Measurements from ENCODE around the gene LRBA. TPM values are rescaled to one million over a fixed set of nuclear protein-coding genes. Genes with fewer than 3 reads are reported as not detected.

LRBA gene
- polyA plus RNA-seq, 2 of the 4 experiments (the other 2 are of a cell fraction) = 10.7 to 25.1 TPM

GRCh38 chr4:150598909-150599308 is 416.2 kb downstream of the LRBA start:
- no peak overlapping the region for H3K4me2 ChIP-seq
- ChIA-PET CTCF (no interaction called here), POLR2A (no interaction called here)
- FAIRE-seq (no peak), DNase-seq (ENCODE audit: low read depth in 1 of 2, low spot score in 1 of 2) (no peak), ATAC-seq (no peak)
- H3K4me1 ChIP-seq = no peaks in the 10 kb centered on the region
- no peaks in the 10 kb centered on the region for H3K9me3 ChIP-seq
- TF ChIP-seq TFCP2L1 (CRISPR knock-in tag; IDR thresholded peaks at IDR 0.05) = no peak
- TF ChIP-seq ZFP36 (IDR thresholded peaks at IDR 0.05; ENCODE audit: borderline replicate concordance, partially characterized antibody) = no peak
- TF ChIP-seq CHD4 (IDR thresholded peaks at IDR 0.05; ENCODE audit: borderline replicate concordance) = no peak
- no peak for TF ChIP-seq POLR2AphosphoS2 (conservative IDR thresholded peaks at IDR 0.05; ENCODE audit: low read length)
- TF ChIP-seq ZSCAN20 (CRISPR knock-in tag; IDR thresholded peaks at IDR 0.05) = no peak
- TF ChIP-seq MYC (IDR thresholded peaks at IDR 0.05; ENCODE audit: borderline replicate concordance, low read length) = no peak
- TF ChIP-seq POLR2A (IDR thresholded peaks at IDR 0.05; ENCODE audit: low read length) = no peak
- 97% methylated on average over 12 of the region's 12 CpGs for WGBS (ENCODE audit: missing lambda C conversion rate)
- no peak overlapping the region for H3K27ac ChIP-seq
- H3K4me3 ChIP-seq = no peak overlapping the region

- Histone ChIP-seq H3K27ac (no peak overlapping the region), H3K4me2 (no peak overlapping the region), H3K4me1 (peaks cover 5% of the 10 kb centered on the region; the same call in 1 of the 3 replicates), H3K4me3 (no peak overlapping the region), H3K9me3 (no peaks in the 10 kb centered on the region)
- ATAC-seq (no peak), FAIRE-seq (no peak), DNase-seq (ENCODE audit: low read depth in 1 of 2, low spot score in 1 of 2) (peak in 1 of 2 experiments; percentile 18)
- TF ChIP-seq BHLHE40 (IDR thresholded peaks at IDR 0.05; ENCODE audit: low read depth, low read length) = no peak
- no peak for TF ChIP-seq ZC3H11A (IDR thresholded peaks at IDR 0.05)
- TF ChIP-seq NFE2L2 (conservative IDR thresholded peaks at IDR 0.05; ENCODE audit: low read length) = no peak
- no peak for TF ChIP-seq MAFK (IDR thresholded peaks at IDR 0.05; ENCODE audit: partially characterized antibody)
- no peak for TF ChIP-seq TP53 (CRISPR knock-in tag; IDR thresholded peaks at IDR 0.05)
- no peak for TF ChIP-seq HES2 (IDR thresholded peaks at IDR 0.05)
- no peak for TF ChIP-seq GATA3 (IDR thresholded peaks at IDR 0.05; ENCODE audit: borderline replicate concordance)
- no peak for TF ChIP-seq ZSCAN20 (CRISPR knock-in tag; IDR thresholded peaks at IDR 0.05)
- TF ChIP-seq RNF2 (IDR thresholded peaks at IDR 0.05; ENCODE audit: borderline replicate concordance, low read depth) = no peak
- TF ChIP-seq SMC3 (IDR thresholded peaks at IDR 0.05) = peak; percentile 23; the same call in 1 of the 3 replicates
- no peak for TF ChIP-seq ESRRA (IDR thresholded peaks at IDR 0.05; ENCODE audit: borderline replicate concordance, low read length)
- TF ChIP-seq RAD21 (conservative IDR thresholded peaks at IDR 0.05 in 1 of 2, IDR thresholded peaks at IDR 0.05 in 1 of 2) = peak; percentile 33 to 39; a peak in 4 of 5 replicates
- TF ChIP-seq MAZ (IDR thresholded peaks at IDR 0.05; ENCODE audit: borderline replicate concordance, low read depth, low read length) = no peak
- TF ChIP-seq CTCF (IDR thresholded peaks at IDR 0.05) = peak; percentile 29; the same call in 1 of the 3 replicates
- TF ChIP-seq RFX5 (IDR thresholded peaks at IDR 0.05) = no peak
- ChIA-PET POLR2A (no interaction called here), CTCF (interaction anchor here (0.7 to 0.8 kb wide), 2 partner anchors 14 to 54 kb away, joined by 3 read pairs; no protein-coding TSS in a partner anchor)
- 85% methylated on average over 1 of the region's 1 CpG for WGBS (ENCODE audit: missing lambda C conversion rate)
Observed at GRCh38 chr4:150593996-150594395, 421.1 kb downstream of the LRBA start.

GRCh38 chr4:150591904-150592303 is 423.2 kb downstream of the LRBA start:
- TF ChIP-seq CHD4 (IDR thresholded peaks at IDR 0.05; ENCODE audit: borderline replicate concordance) (no peak), E2F6 (IDR thresholded peaks at IDR 0.05; ENCODE audit: borderline replicate concordance, low read depth) (no peak), CTCF (IDR thresholded peaks at IDR 0.05) (no peak), ATOH8 (CRISPR knock-in tag; IDR thresholded peaks at IDR 0.05; ENCODE audit: low read depth) (no peak), RARB (CRISPR knock-in tag; IDR thresholded peaks at IDR 0.05) (no peak), MAX (IDR thresholded peaks at IDR 0.05) (no peak), TFCP2L1 (CRISPR knock-in tag; IDR thresholded peaks at IDR 0.05) (no peak)
- Histone ChIP-seq H3K27ac (0 out of 6 replicates have a peak overlapping the region, but pooled peaks of 1 of the 2 experiments have one; percentile 1), H3K4me2 (0 out of 3 replicates have a peak overlapping the region, but pooled peaks have one; percentile 12), H3K9me3 (no peaks in the 10 kb centered on the region), H3K4me1 (peaks cover 5% of the 10 kb centered on the region; the same call in 1 of the 3 replicates), H3K4me3 (no peak overlapping the region)
- no peak for DNase-seq (ENCODE audit: low read depth in 1 of 2, low spot score in 1 of 2)
- POLR2A ChIA-PET = no interaction called here
- no peak for FAIRE-seq
- ATAC-seq = no peak
- CTCF ChIA-PET = interaction anchor here (1.2 kb wide), 1 partner anchor 14 kb away, joined by 3 read pairs; no protein-coding TSS in a partner anchor
- WGBS (ENCODE audit: missing lambda C conversion rate) = 90% methylated on average over 4 of the region's 4 CpGs

All from A549 (cell line).